HCT116 (cell line): ENCODE results near the gene SYNGR3. TPM values are rescaled to one million over a fixed set of nuclear protein-coding genes. Genes with fewer than 3 reads are reported as not detected.

Source experiments
- ATAC-seq: fragments of 200-7000 bp; cut with Tn5 transposase; 2 replicates; pipeline ENCODE4 v1.9.1; 2020; ENCODE audit warnings: mild to moderate bottlenecking, moderate library complexity
- BruUV-seq: library from RNA; stranded (reverse); fragments of 400-500 nt; replicated peaks from 2 replicates; lab custom pipeline; 2021; lab: Mats Ljungman, UMichigan
- CTCF ChIA-PET: fragments of 300-600 bp; sonication (Branson Sonifier 250); formaldehyde crosslinking; loops from one replicate; lab custom pipeline; 2021; ENCODE audit warnings: antibody characterized with exemption; lab: Charles Lee
- POLR2A ChIA-PET: fragments of 300-600, 350-600 bp; sonication (Branson Sonifier 250); formaldehyde crosslinking; loops from one replicate; lab custom pipeline; 2021; ENCODE audit warnings: antibody characterized with exemption; lab: Charles Lee
- RAD21 ChIA-PET, 2 experiments: fragments of 300-600 bp; sonication (Branson Sonifier 250); formaldehyde crosslinking; loops; one replicate each; lab custom pipeline; 2023; ENCODE audit warnings: low total read pairs in 2 of 2; ENCODE audit not compliant: uncharacterized antibody in 2 of 2, unreplicated experiment in 2 of 2, low non-redundant PET in 1 of 2; lab: Charles Lee
- DNase-seq: peaks from one replicate; pipeline ENCODE4 v3.0.0-alpha.2; 2010; ENCODE audit warnings: low read depth, low spot score
- H2AFZ ChIP-seq: fragments of 200-600 bp; shearing (Covaris generic), sonication (generic); 2 replicates; pipeline ENCODE4 v1.6.1; 2017; ENCODE audit warnings: low read depth, mixed run types, mixed read lengths, antibody characterized with exemption, low read length; ENCODE audit not compliant: poor library complexity, severe bottlenecking
- H3K27ac ChIP-seq: 2 replicates; pipeline ENCODE4 v1.5.1; 2012; ENCODE audit warnings: low read depth, low read length
- H3K27me3 ChIP-seq: fragments of 200-600 bp; sonication (generic); 2 replicates; pipeline ENCODE4 v1.6.1; 2016; ENCODE audit warnings: mixed run types, low read length, mixed read lengths; ENCODE audit not compliant: insufficient read depth
- H3K36me3 ChIP-seq, 2 experiments: fragments of 200-500 bp in 1 of 2; fragments of 200-600 bp in 1 of 2; sonication (Bioruptor generic) in 1 of 2; sonication (generic) in 1 of 2; 2 replicates each; pipeline versions ENCODE4 v1.5.1 to v1.6.1; 2014 to 2016; ENCODE audit warnings: low read length in 2 of 2, inconsistent platforms in 1 of 2, mixed read lengths in 1 of 2, mixed run types in 1 of 2; ENCODE audit not compliant: insufficient read depth in 2 of 2, control insufficient read depth in 1 of 2
- H3K4me1 ChIP-seq, 2 experiments: fragments of 200-600 bp in 1 of 2; sonication (generic) in 1 of 2; 2 replicates each; pipeline versions ENCODE4 v1.5.1 to v1.6.1; 2012 to 2017; ENCODE audit warnings: low read length in 2 of 2, inconsistent platforms in 1 of 2, mild to moderate bottlenecking in 1 of 2, mixed read lengths in 1 of 2, mixed run types in 1 of 2, moderate library complexity in 1 of 2; ENCODE audit not compliant: insufficient read depth in 2 of 2, control insufficient read depth in 1 of 2
- H3K4me2 ChIP-seq: fragments of 200-600 bp; sonication (generic); 2 replicates; pipeline ENCODE4 v1.6.1; 2017; ENCODE audit warnings: mixed run types, low read length, mixed read lengths
- H3K4me3 ChIP-seq, 2 experiments: fragments of 200-600 bp in 1 of 2; sonication (generic) in 1 of 2; replicated peaks in 1 of 2; 2 replicates each; pipeline ENCODE4 v1.5.1; 2011 to 2016; ENCODE audit warnings: low read length in 2 of 2, control low read depth in 1 of 2, low read depth in 1 of 2, mild to moderate bottlenecking in 1 of 2, mixed read lengths in 1 of 2, mixed run types in 1 of 2
- H3K79me2 ChIP-seq: fragments of 200-600 bp; sonication (generic); 2 replicates; pipeline ENCODE4 v1.6.1; 2017; ENCODE audit warnings: mild to moderate bottlenecking, mixed run types, low read length, moderate library complexity, mixed read lengths; ENCODE audit not compliant: insufficient read depth
- H3K9ac ChIP-seq: fragments of 200-600 bp; sonication (generic); 2 replicates; pipeline ENCODE4 v1.6.1; 2016; ENCODE audit warnings: low read length, mixed read lengths
- H3K9me2 ChIP-seq: fragments of 200-600 bp; sonication (generic), shearing (Covaris generic); 2 replicates; pipeline ENCODE4 v1.6.1; 2017; ENCODE audit warnings: mixed run types, mild to moderate bottlenecking, moderate library complexity; ENCODE audit not compliant: insufficient read depth
- H3K9me3 ChIP-seq, 2 experiments: fragments of 200-500 bp in 1 of 2; fragments of 200-600 bp in 1 of 2; sonication (Bioruptor generic) in 1 of 2; sonication (generic) in 1 of 2; 2 replicates each; pipeline ENCODE4 v1.6.1; 2014 to 2017; ENCODE audit warnings: low read length in 2 of 2, mixed read lengths in 2 of 2, inconsistent platforms in 1 of 2, low read depth in 1 of 2, mild to moderate bottlenecking in 1 of 2, mixed run types in 1 of 2, moderate library complexity in 1 of 2; ENCODE audit not compliant: control insufficient read depth in 1 of 2, insufficient read depth in 1 of 2
- H4K20me1 ChIP-seq: fragments of 200-600 bp; sonication (generic), shearing (Covaris generic); 2 replicates; pipeline ENCODE4 v1.6.1; 2017; ENCODE audit warnings: mixed run types, mild to moderate bottlenecking, moderate library complexity; ENCODE audit not compliant: insufficient read depth
- CBX3 ChIP-seq: IDR thresholded peaks from 2 replicates; pipeline ENCODE4 v1.6.1; 2012; ENCODE audit warnings: low read depth
- CEBPB ChIP-seq: IDR thresholded peaks from 2 replicates; pipeline ENCODE4 v1.6.1; 2012; ENCODE audit warnings: low read depth
- CTCF ChIP-seq, 3 experiments: fragments of 200-600 bp in 1 of 3; sonication (generic) in 1 of 3; IDR thresholded peaks in 2 of 3; conservative IDR thresholded peaks in 1 of 3; 2 replicates each; pipeline ENCODE4 v1.5.1; 2012 to 2017; ENCODE audit warnings: low read depth in 2 of 3, low read length in 2 of 3, antibody characterized with exemption in 1 of 3, borderline replicate concordance in 1 of 3, control low read depth in 1 of 3, mild to moderate bottlenecking in 1 of 3, mixed read lengths in 1 of 3, mixed run types in 1 of 3, moderate library complexity in 1 of 3; ENCODE audit not compliant: insufficient read depth in 1 of 3
- EGR1 ChIP-seq: IDR thresholded peaks from 2 replicates; pipeline ENCODE4 v1.6.1; 2012; ENCODE audit warnings: low read depth
- EZH2 ChIP-seq: fragments of 200-600 bp; sonication (generic); IDR thresholded peaks from 2 replicates; pipeline ENCODE4 v1.6.1; 2017; ENCODE audit warnings: antibody characterized with exemption, mixed run types
- EZH2phosphoT487 ChIP-seq: fragments of 200-600 bp; IDR thresholded peaks from 2 replicates; pipeline ENCODE4 v1.6.1; 2018; ENCODE audit warnings: antibody characterized with exemption, borderline replicate concordance
- JUND ChIP-seq: IDR thresholded peaks from 2 replicates; pipeline ENCODE4 v1.6.1; 2012
- POLR2A ChIP-seq: IDR thresholded peaks from 2 replicates; pipeline ENCODE4 v1.7.0; 2011; ENCODE audit warnings: borderline replicate concordance; ENCODE audit not compliant: insufficient read depth, insufficient read length; ENCODE audit errors: extremely low read depth
- POLR2AphosphoS5 ChIP-seq: IDR thresholded peaks from 2 replicates; pipeline ENCODE4 v1.6.1; 2011; ENCODE audit warnings: mild to moderate bottlenecking, low read depth, low read length, moderate library complexity
- REST ChIP-seq: IDR thresholded peaks from 2 replicates; pipeline ENCODE4 v1.6.1; 2012; ENCODE audit warnings: low read depth
- SIN3A ChIP-seq: IDR thresholded peaks from 2 replicates; pipeline ENCODE4 v1.6.1; 2012; ENCODE audit warnings: low read depth
- SP1 ChIP-seq: IDR thresholded peaks from 2 replicates; pipeline ENCODE4 v1.6.1; 2012; ENCODE audit warnings: low read depth
- TCF7L2 ChIP-seq: IDR thresholded peaks from 2 replicates; pipeline ENCODE4 v1.7.0; 2011; ENCODE audit warnings: borderline replicate concordance, inconsistent platforms; ENCODE audit not compliant: insufficient read depth, insufficient read length; ENCODE audit errors: extremely low read depth
- YY1 ChIP-seq: IDR thresholded peaks from 2 replicates; pipeline ENCODE4 v1.6.1; 2011; ENCODE audit warnings: low read length, low read depth, moderate library complexity, mild to moderate bottlenecking; ENCODE audit not compliant: insufficient replicate concordance; ENCODE audit errors: extremely low read depth
- ZBTB33 ChIP-seq: IDR thresholded peaks from 2 replicates; pipeline ENCODE4 v1.6.1; 2011; ENCODE audit warnings: mild to moderate bottlenecking, low read length, moderate library complexity; ENCODE audit not compliant: insufficient replicate concordance; ENCODE audit errors: extremely low read depth
- ZFX ChIP-seq: fragments of 450-650 bp; IDR thresholded peaks from 2 replicates; pipeline ENCODE4 v1.6.1; 2017
- intact Hi-C: fragments of 100-400 bp; cut with micrococcal nuclease; formaldehyde crosslinking; loops from 2 replicates; pipeline ENCODE4 v1.10.0; 2022
- total RNA-seq: library from RNA; stranded (reverse); gene quantifications from one replicate; pipeline ENCODE4 v1.2.1, GENCODE V29; 2021; ENCODE audit not compliant: unreplicated experiment

The SYNGR3 gene
- total RNA-seq, 1 experiment from 2014 or later, result 11.5 TPM

- ChIA-PET CTCF (interaction anchor here (0.6 kb wide), 1 partner anchor 137 kb away, joined by 3 read pairs; no protein-coding TSS in a partner anchor), POLR2A (interaction anchor here (1.0 to 1.1 kb wide), 2 partner anchors 15 kb away, joined by 3 to 4 read pairs; partner anchors contain the start of gene RPS2), RAD21 (no interaction called here)
- intact Hi-C loops, result no loop called here
- TF ChIP-seq CBX3 (no peak), EGR1 (no peak), SIN3A (no peak), POLR2A (no peak), ZBTB33 (no peak), CEBPB (no peak), JUND (no peak), CTCF (IDR thresholded peaks at IDR 0.05 in 2 of 3, conservative IDR thresholded peaks at IDR 0.05 in 1 of 3; ENCODE audit: borderline replicate concordance in 1 of 3, insufficient read depth in 1 of 3, low read depth in 2 of 3, low read length in 2 of 3) (no peak), EZH2 (no peak), EZH2phosphoT487 (no peak), YY1 (no peak), ZFX (no peak), REST (no peak), TCF7L2 (no peak), POLR2AphosphoS5 (no peak), SP1 (no peak)
- no peaks in the 10 kb centered on the region for H3K9me3 ChIP-seq
- H3K9me2 ChIP-seq, result no peaks in the 10 kb centered on the region
- no peaks in the 10 kb centered on the region for H3K27me3 ChIP-seq
- no peaks in the 10 kb centered on the region for H4K20me1 ChIP-seq
- no peak for ATAC-seq
- no peaks in the 10 kb centered on the region for H3K79me2 ChIP-seq
- no peak overlapping the region for H2AFZ ChIP-seq
- H3K4me3 ChIP-seq, result no peak overlapping the region
- H3K27ac ChIP-seq, result no peak overlapping the region
- H3K9ac ChIP-seq, result no peak overlapping the region
- H3K4me1 ChIP-seq, result peaks cover 0 to 2% of the 10 kb centered on the region in 2 experiments; a peak in 3 of 4 replicates
- DNase-seq, result no peak
- H3K4me2 ChIP-seq, result no peak overlapping the region
- BruUV-seq, result no TSS peak
- H3K36me3 ChIP-seq, result no peaks in the 10 kb centered on the region
These were observed 40.3 kb upstream of the SYNGR3 start for GRCh38 chr16:1949507-1949906.
